Stomach (tissue), 9 donors: ENCODE data around the gene GNAO1. TPM values are rescaled to one million over a fixed set of nuclear protein-coding genes. Genes with fewer than 3 reads are reported as not detected.

ENCODE experiments used
- DNase-seq, 2 donors: peaks; one replicate each; pipeline versions ENCODE4 v3.0.0 to v3.0.0-alpha.2; 2013 to 2019
- H3K27ac ChIP-seq, 5 donors: fragments of 200-600 bp in 4 of 5; sonication (generic) in 4 of 5; one replicate each; pipeline ENCODE4 v1.5.1; 2013 to 2019; ENCODE audit warnings: mild to moderate bottlenecking in 1 of 5, moderate library complexity in 1 of 5
- H3K27me3 ChIP-seq, 3 donors: fragments of 200-600 bp; sonication (generic); one replicate each; pipeline ENCODE4 v1.5.1; 2017 to 2019; ENCODE audit warnings: mixed run types in 1 of 3
- H3K36me3 ChIP-seq, 4 donors: fragments of 200-600 bp; sonication (generic); 1 replicate in 3 of 4; 2 replicates in 1 of 4; pipeline ENCODE4 v1.5.1; 2016 to 2019
- H3K4me1 ChIP-seq, 4 donors: fragments of 200-600 bp; sonication (generic); one replicate each; pipeline ENCODE4 v1.5.1; 2016 to 2019
- H3K4me3 ChIP-seq, 4 donors: fragments of 200-600 bp; sonication (generic) in 3 of 4; one replicate each; pipeline ENCODE4 v1.5.1; 2016 to 2019; ENCODE audit warnings: mild to moderate bottlenecking in 1 of 4
- H3K9me3 ChIP-seq, 4 donors: fragments of 200-600 bp; sonication (generic); one replicate each; pipeline ENCODE4 v1.5.1; 2016 to 2019
- CTCF ChIP-seq, 7 experiments: fragments of 450-650 bp in 4 of 7; fragments of 200-600 bp in 3 of 7; sonication (generic) in 3 of 7; IDR thresholded peaks; one replicate each; pipeline ENCODE4 v1.5.1; 2016 to 2019; ENCODE audit warnings: antibody characterized with exemption in 7 of 7, control low read depth in 2 of 7, mild to moderate bottlenecking in 1 of 7
- EP300 ChIP-seq: sonication (generic); formaldehyde crosslinking; IDR thresholded peaks from one replicate; pipeline ENCODE4 v1.6.1; 2017; ENCODE audit warnings: antibody characterized with exemption
- POLR2A ChIP-seq, 4 donors: fragments of 450-650 bp; IDR thresholded peaks; one replicate each; pipeline ENCODE4 v1.6.1; 2016; ENCODE audit warnings: antibody characterized with exemption in 4 of 4, control low read depth in 2 of 4, mild to moderate bottlenecking in 1 of 4, moderate library complexity in 1 of 4
- POLR2AphosphoS5 ChIP-seq, 3 donors: sonication (generic); formaldehyde crosslinking; IDR thresholded peaks; one replicate each; pipeline ENCODE4 v1.6.1; 2016; ENCODE audit warnings: antibody characterized with exemption in 3 of 3
- WGBS, 5 donors: extraction: QIAGEN DNeasy Blood & Tissue Kit in 3 of 5; methylation state at CpG; one replicate each; pipeline versions ENCODE4 v1.1.5 to v1.1.7; 2013 to 2018; 5-methylcytosine and 5-hydroxymethylcytosine counted together
- intact Hi-C: fragments of 100-400 bp; cut with DNase I; formaldehyde crosslinking; loops from one replicate; pipeline ENCODE4 v1.15.1; 2023; ENCODE audit warnings: low total_unique reads
- polyA plus RNA-seq, 3 donors: library from polyadenylated mRNA; stranded (reverse); fragments of 200-250 nt; gene quantifications; one replicate each; pipeline ENCODE4 v1.2.3, GENCODE V29; 2013
- total RNA-seq, 5 donors: library from RNA; depleted of rRNA; stranded (reverse); fragments of >200 nt; gene quantifications; one replicate each; pipeline versions ENCODE4 v1.1.0 to v1.2.3, GENCODE V29; 2014 to 2016
- donor health status: healthy with polysubstance abuse.
- donor health status: Bipolar disorder and iron deficiency.
- donor health status: healthy.

Gene GNAO1
- total and polyA plus RNA-seq, 8 donors, result 2.3 to 42.0 (median 4.7) TPM

GRCh38 chr16:56260378-56261160 is 69.3 kb downstream of the GNAO1 start:
- Histone ChIP-seq H3K27me3 (no peaks in the 10 kb centered on the region), H3K9me3 (no peaks in the 10 kb centered on the region), H3K4me1 (peaks cover 0 to 91% (median 32%) of the 10 kb centered on the region in 4 donors), H3K27ac (peak overlapping the region in 4 of 5 donors; percentile 54 to 83 (median 61)), H3K36me3 (no peaks in the 10 kb centered on the region), H3K4me3 (no peak overlapping the region)
- 79 to 87% (median 80%) methylated on average over 13 of the region's 13 CpGs for WGBS, 5 donors
- DNase-seq, result no peak
- intact Hi-C loops, result no loop called here
- TF ChIP-seq POLR2A (IDR thresholded peaks at IDR 0.05) (no peak), POLR2AphosphoS5 (IDR thresholded peaks at IDR 0.05) (no peak), CTCF (IDR thresholded peaks at IDR 0.05) (no peak), EP300 (no peak)

- no peak for DNase-seq
- Histone ChIP-seq H3K36me3 (no peaks in the 10 kb centered on the region), H3K4me3 (no peak overlapping the region), H3K4me1 (peaks cover 0 to 82% (median 32%) of the 10 kb centered on the region in 4 donors), H3K27me3 (no peaks in the 10 kb centered on the region), H3K9me3 (no peaks in the 10 kb centered on the region), H3K27ac (peak overlapping the region; percentile 22 to 83 (median 55))
- intact Hi-C loops, result no loop called here
- no peak for TF ChIP-seq POLR2AphosphoS5 (IDR thresholded peaks at IDR 0.05)
- TF ChIP-seq EP300, result no peak
- no peak for TF ChIP-seq POLR2A (IDR thresholded peaks at IDR 0.05)
- TF ChIP-seq CTCF (IDR thresholded peaks at IDR 0.05), result no peak
- 79 to 86% (median 83%) methylated on average over 7 of the region's 7 CpGs for WGBS, 5 donors
Measured at GRCh38 chr16:56261656-56262055, 70.4 kb downstream of the GNAO1 start.

GRCh38 chr16:56262148-56262547 is 70.9 kb downstream of the GNAO1 start:
- Histone ChIP-seq H3K27me3 (no peaks in the 10 kb centered on the region), H3K27ac (peak overlapping the region; percentile 22 to 83 (median 55)), H3K4me3 (no peak overlapping the region), H3K36me3 (no peaks in the 10 kb centered on the region), H3K9me3 (no peaks in the 10 kb centered on the region), H3K4me1 (peaks cover 0 to 78% (median 32%) of the 10 kb centered on the region in 4 donors)
- 34 to 58% (median 36%) methylated on average over 5 of the region's 5 CpGs for WGBS, 5 donors
- TF ChIP-seq POLR2AphosphoS5 (IDR thresholded peaks at IDR 0.05), result no peak
- no peak for TF ChIP-seq CTCF (IDR thresholded peaks at IDR 0.05)
- TF ChIP-seq POLR2A (IDR thresholded peaks at IDR 0.05), result no peak
- no peak for TF ChIP-seq EP300
- intact Hi-C loops, result no loop called here
- peak in 1 of 2 donors; percentile 46 for DNase-seq

GRCh38 chr16:56262551-56263245 is 71.4 kb downstream of the GNAO1 start:
- TF ChIP-seq POLR2A (IDR thresholded peaks at IDR 0.05), result no peak
- intact Hi-C loops, result no loop called here
- 64 to 69% (median 67%) methylated on average over 9 of the region's 9 CpGs for WGBS, 5 donors
- H3K4me3 ChIP-seq, result no peak overlapping the region
- H3K36me3 ChIP-seq, result no peaks in the 10 kb centered on the region
- no peaks in the 10 kb centered on the region for H3K9me3 ChIP-seq
- peaks cover 0 to 72% (median 29%) of the 10 kb centered on the region in 4 donors for H3K4me1 ChIP-seq
- no peaks in the 10 kb centered on the region for H3K27me3 ChIP-seq
- peak in 1 of 2 donors; percentile 33 for DNase-seq
- H3K27ac ChIP-seq, result peak overlapping the region in 4 of 5 donors; percentile 23 to 83 (median 60)
